Measurements from ENCODE around the gene DPAGT1. TPM values are rescaled to one million over a fixed set of nuclear protein-coding genes. Genes with fewer than 3 reads are reported as not detected.

DPAGT1 gene
- total and polyA plus RNA-seq, 2 donors (not counting 3 experiments of a cell fraction or from before 2014, with no cell fraction given): 62.0 to 203 TPM

DNA sequence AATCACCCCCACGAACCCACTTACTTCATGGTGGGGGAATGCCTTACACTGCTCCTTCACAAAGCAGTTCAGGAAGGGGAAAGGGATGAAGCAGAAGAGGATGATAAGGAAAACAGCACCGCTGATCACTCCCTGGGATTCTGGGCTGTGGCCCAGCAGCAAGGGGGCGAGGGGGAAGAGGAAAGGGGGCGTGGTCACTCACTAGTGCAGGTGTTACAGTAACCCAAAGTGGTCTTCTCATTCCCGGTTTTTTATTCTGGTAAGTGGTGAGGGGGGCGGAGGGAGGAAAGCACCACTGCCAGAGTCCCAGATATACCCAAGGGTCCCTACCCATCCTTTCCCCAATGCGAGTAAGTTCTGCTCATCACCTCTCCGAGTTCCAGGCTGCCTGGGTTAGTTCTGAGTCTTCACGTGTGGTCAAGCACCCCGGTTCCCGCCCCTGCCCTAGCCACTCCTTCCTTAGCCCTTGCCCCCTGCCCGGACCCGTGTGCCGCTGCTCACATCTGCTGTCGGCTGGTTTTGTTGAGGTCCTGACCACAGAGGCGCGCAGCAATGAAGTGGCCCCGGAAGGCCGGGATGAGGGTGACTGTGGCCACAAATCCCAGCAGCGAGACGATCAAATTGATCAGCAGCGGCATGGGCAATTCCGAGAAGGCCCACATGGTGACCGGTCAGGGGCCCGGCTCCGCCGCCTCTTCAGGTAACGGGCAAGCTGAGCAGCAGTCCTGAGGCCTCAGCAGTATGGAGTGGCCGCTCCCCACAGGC, 477 bp downstream of the DPAGT1 start:
- H3K9me1 ChIP-seq (replicated peaks; ENCODE audit: control insufficient read depth, extremely low read depth, insufficient read depth, low read length): no peaks in the 10 kb centered on the region
- CTCF ChIA-PET: interaction anchor here (1.0 to 2.1 kb wide), 13 partner anchors 17 to 239 kb away, joined by 3 to 27 read pairs (median 9); partner anchors contain the start of genes CBL, HINFP and VPS11
- H3K4me2 ChIP-seq (ENCODE audit: insufficient read depth, low read length): peak overlapping the region; percentile 91
- no peak for DNase-seq (ENCODE audit: low read depth, low spot score)
- H3K4me1 ChIP-seq (ENCODE audit: control insufficient read depth, extremely low read depth, insufficient read depth, low read length): peaks cover 17% of the 10 kb centered on the region
- BruUV-seq (replicated peaks): TSS peak; percentile 53
- no peak for TF ChIP-seq MYC (IDR thresholded peaks at IDR 0.05; ENCODE audit: low read depth, low read length)
- no peak for TF ChIP-seq GATA2 (IDR thresholded peaks at IDR 0.05; ENCODE audit: insufficient read depth, insufficient read length, low read depth, low read length)
- TF ChIP-seq JUN (IDR thresholded peaks at IDR 0.05; ENCODE audit: borderline replicate concordance, insufficient read depth, insufficient read length, low read depth): no peak
- no peak for TF ChIP-seq FOS (IDR thresholded peaks at IDR 0.05; ENCODE audit: borderline replicate concordance, insufficient read depth, low read length)
- TF ChIP-seq POLR2AphosphoS5 (IDR thresholded peaks at IDR 0.05; ENCODE audit: insufficient read depth, low read depth, low read length): no peak
- no peak for TF ChIP-seq EZH2 (IDR thresholded peaks at IDR 0.05; ENCODE audit: borderline replicate concordance, low read depth, low read length, severe bottlenecking)
- TF ChIP-seq, protein P1, sequence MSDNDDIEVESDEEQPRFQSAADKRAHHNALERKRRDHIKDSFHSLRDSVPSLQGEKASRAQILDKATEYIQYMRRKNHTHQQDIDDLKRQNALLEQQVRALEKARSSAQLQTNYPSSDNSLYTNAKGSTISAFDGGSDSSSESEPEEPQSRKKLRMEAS (IDR thresholded peaks at IDR 0.05; ENCODE audit: insufficient read depth, insufficient read length): no peak
- TF ChIP-seq, protein P2, sequence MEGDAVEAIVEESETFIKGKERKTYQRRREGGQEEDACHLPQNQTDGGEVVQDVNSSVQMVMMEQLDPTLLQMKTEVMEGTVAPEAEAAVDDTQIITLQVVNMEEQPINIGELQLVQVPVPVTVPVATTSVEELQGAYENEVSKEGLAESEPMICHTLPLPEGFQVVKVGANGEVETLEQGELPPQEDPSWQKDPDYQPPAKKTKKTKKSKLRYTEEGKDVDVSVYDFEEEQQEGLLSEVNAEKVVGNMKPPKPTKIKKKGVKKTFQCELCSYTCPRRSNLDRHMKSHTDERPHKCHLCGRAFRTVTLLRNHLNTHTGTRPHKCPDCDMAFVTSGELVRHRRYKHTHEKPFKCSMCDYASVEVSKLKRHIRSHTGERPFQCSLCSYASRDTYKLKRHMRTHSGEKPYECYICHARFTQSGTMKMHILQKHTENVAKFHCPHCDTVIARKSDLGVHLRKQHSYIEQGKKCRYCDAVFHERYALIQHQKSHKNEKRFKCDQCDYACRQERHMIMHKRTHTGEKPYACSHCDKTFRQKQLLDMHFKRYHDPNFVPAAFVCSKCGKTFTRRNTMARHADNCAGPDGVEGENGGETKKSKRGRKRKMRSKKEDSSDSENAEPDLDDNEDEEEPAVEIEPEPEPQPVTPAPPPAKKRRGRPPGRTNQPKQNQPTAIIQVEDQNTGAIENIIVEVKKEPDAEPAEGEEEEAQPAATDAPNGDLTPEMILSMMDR (IDR thresholded peaks at IDR 0.05; ENCODE audit: extremely low read depth in 1 of 2, insufficient read depth in 1 of 2, low read depth in 1 of 2, low read length in 2 of 2): peak in 1 of 2 donors; percentile 19
- dilution Hi-C loops (cut with MboI; ENCODE audit: extremely low pct_ligation_motif_present, low sequenced_read_pairs): no loop called here
- peaks cover 7 to 19% of the 10 kb centered on the region in 2 experiments for H3K36me3 ChIP-seq (ENCODE audit: control insufficient read depth in 2 of 2, extremely low read depth in 1 of 2, insufficient read depth in 2 of 2, low read length in 2 of 2)
- H3K27ac ChIP-seq (ENCODE audit: insufficient read depth, low read depth, low read length): peak overlapping the region; percentile 94
- intact Hi-C loops (cut with micrococcal nuclease): loop anchor here (1.0 to 2.0 kb wide), 2 partner anchors 34 to 44 kb away; partner anchors contain the start of gene VPS11
- H3K79me2 ChIP-seq (ENCODE audit: control insufficient read depth, insufficient read depth, low read length): peaks cover 15% of the 10 kb centered on the region
- H3K9ac ChIP-seq (replicated peaks; ENCODE audit: extremely low read depth, insufficient read depth, low read length): peak overlapping the region; percentile 89
- peak; percentile 55 for FAIRE-seq
- no peaks in the 10 kb centered on the region for H3K27me3 ChIP-seq (ENCODE audit: control insufficient read depth in 2 of 2, insufficient read depth in 2 of 2, low read length in 2 of 2)
- POLR2A ChIA-PET: interaction anchor here (1.0 to 1.4 kb wide), 4 partner anchors 15 to 215 kb away, joined by 3 to 7 read pairs (median 3); partner anchors contain the start of genes HINFP, MCAM and VPS11
- H2AFZ ChIP-seq (ENCODE audit: low read depth, low read length): peak overlapping the region; percentile 65
- H3K9me3 ChIP-seq (replicated peaks; ENCODE audit: control insufficient read depth, insufficient read depth, low read length): no peaks in the 10 kb centered on the region
- peak overlapping the region; percentile 81 to 97 (median 86) for H3K4me3 ChIP-seq (replicated peaks in 1 of 3; ENCODE audit: insufficient read depth in 1 of 3, low read depth in 1 of 3, low read length in 3 of 3)
- H4K20me1 ChIP-seq (replicated peaks; ENCODE audit: control insufficient read depth, extremely low read depth, insufficient read depth, low read length): no peaks in the 10 kb centered on the region
